Ascending aorta (tissue), 2 donors: ENCODE results near the gene KCNQ2. TPM values are rescaled to one million over a fixed set of nuclear protein-coding genes. Genes with fewer than 3 reads are reported as not detected.

Experiments used
- DNase-seq, 2 donors: peaks; one replicate each; pipeline ENCODE4 v3.0.0-alpha.2; 2019; ENCODE audit warnings: low spot score in 2 of 2
- H3K27ac ChIP-seq, 2 donors: fragments of 200-600 bp; sonication (generic); one replicate each; pipeline ENCODE4 v1.5.1; 2016 to 2017; ENCODE audit warnings: mild to moderate bottlenecking in 1 of 2
- H3K27me3 ChIP-seq: fragments of 200-600 bp; sonication (generic); one replicate; pipeline ENCODE4 v1.5.1; 2017
- H3K36me3 ChIP-seq, 2 donors: fragments of 200-600 bp; sonication (generic); one replicate each; pipeline ENCODE4 v1.5.1; 2016
- H3K4me1 ChIP-seq, 2 donors: fragments of 200-600 bp; sonication (generic); one replicate each; pipeline ENCODE4 v1.5.1; 2016 to 2017; ENCODE audit warnings: mild to moderate bottlenecking in 1 of 2
- H3K4me3 ChIP-seq, 2 donors: fragments of 200-600 bp; sonication (generic); one replicate each; pipeline ENCODE4 v1.5.1; 2016 to 2017; ENCODE audit warnings: mild to moderate bottlenecking in 1 of 2
- H3K9me3 ChIP-seq, 2 donors: fragments of 200-600 bp; sonication (generic); one replicate each; pipeline ENCODE4 v1.5.1; 2016
- CTCF ChIP-seq, 3 experiments: fragments of 200-600 bp in 2 of 3; fragments of 450-650 bp in 1 of 3; sonication (generic) in 2 of 3; IDR thresholded peaks; one replicate each; pipeline ENCODE4 v1.5.1; 2016 to 2019; ENCODE audit warnings: antibody characterized with exemption in 3 of 3, mild to moderate bottlenecking in 1 of 3, moderate library complexity in 1 of 3
- intact Hi-C: fragments of 100-400 bp; cut with DNase I; formaldehyde crosslinking; loops from one replicate; pipeline ENCODE4 v1.15.1; 2023
- total RNA-seq: library from RNA; depleted of rRNA; stranded (reverse); fragments of >200 nt; gene quantifications from one replicate; pipeline ENCODE4 v1.1.0, GENCODE V29; 2016

Gene KCNQ2
- total RNA-seq, 1 donor from 2014 or later: not detected

GRCh38 chr20:63356511-63356910, 115.9 kb downstream of the KCNQ2 start:
- no peak overlapping the region for H3K4me3 ChIP-seq
- intact Hi-C loops: no loop called here
- no peaks in the 10 kb centered on the region for H3K4me1 ChIP-seq
- H3K27me3 ChIP-seq: peaks cover 16% of the 10 kb centered on the region
- H3K36me3 ChIP-seq: no peaks in the 10 kb centered on the region
- H3K9me3 ChIP-seq: no peaks in the 10 kb centered on the region
- no peak for DNase-seq
- no peak for TF ChIP-seq CTCF (IDR thresholded peaks at IDR 0.05)
- H3K27ac ChIP-seq: no peak overlapping the region

GRCh38 chr20:63355781-63356295, 116.6 kb downstream of the KCNQ2 start:
- intact Hi-C loops: no loop called here
- H3K36me3 ChIP-seq: no peaks in the 10 kb centered on the region
- no peak for DNase-seq
- H3K27me3 ChIP-seq: peaks cover 14% of the 10 kb centered on the region
- no peaks in the 10 kb centered on the region for H3K9me3 ChIP-seq
- H3K4me1 ChIP-seq: no peaks in the 10 kb centered on the region
- H3K27ac ChIP-seq: no peak overlapping the region
- no peak for TF ChIP-seq CTCF (IDR thresholded peaks at IDR 0.05)
- no peak overlapping the region for H3K4me3 ChIP-seq

- H3K36me3 ChIP-seq: no peaks in the 10 kb centered on the region
- intact Hi-C loops: no loop called here
- no peak for TF ChIP-seq CTCF (IDR thresholded peaks at IDR 0.05)
- no peak for DNase-seq
- H3K9me3 ChIP-seq: no peaks in the 10 kb centered on the region
- H3K4me1 ChIP-seq: no peaks in the 10 kb centered on the region
- H3K27ac ChIP-seq: no peak overlapping the region
- H3K27me3 ChIP-seq: peaks cover 6% of the 10 kb centered on the region
- no peak overlapping the region for H3K4me3 ChIP-seq
Measured at GRCh38 chr20:63354636-63355350, 117.7 kb downstream of the KCNQ2 start.

- Histone ChIP-seq H3K4me1 (no peaks in the 10 kb centered on the region), H3K36me3 (no peaks in the 10 kb centered on the region), H3K27ac (no peak overlapping the region), H3K4me3 (no peak overlapping the region), H3K9me3 (no peaks in the 10 kb centered on the region), H3K27me3 (peaks cover 6% of the 10 kb centered on the region)
- no peak for DNase-seq
- no peak for TF ChIP-seq CTCF (IDR thresholded peaks at IDR 0.05)
- intact Hi-C loops: no loop called here
Measured at GRCh38 chr20:63352811-63353221, 119.6 kb downstream of the KCNQ2 start.

DNA sequence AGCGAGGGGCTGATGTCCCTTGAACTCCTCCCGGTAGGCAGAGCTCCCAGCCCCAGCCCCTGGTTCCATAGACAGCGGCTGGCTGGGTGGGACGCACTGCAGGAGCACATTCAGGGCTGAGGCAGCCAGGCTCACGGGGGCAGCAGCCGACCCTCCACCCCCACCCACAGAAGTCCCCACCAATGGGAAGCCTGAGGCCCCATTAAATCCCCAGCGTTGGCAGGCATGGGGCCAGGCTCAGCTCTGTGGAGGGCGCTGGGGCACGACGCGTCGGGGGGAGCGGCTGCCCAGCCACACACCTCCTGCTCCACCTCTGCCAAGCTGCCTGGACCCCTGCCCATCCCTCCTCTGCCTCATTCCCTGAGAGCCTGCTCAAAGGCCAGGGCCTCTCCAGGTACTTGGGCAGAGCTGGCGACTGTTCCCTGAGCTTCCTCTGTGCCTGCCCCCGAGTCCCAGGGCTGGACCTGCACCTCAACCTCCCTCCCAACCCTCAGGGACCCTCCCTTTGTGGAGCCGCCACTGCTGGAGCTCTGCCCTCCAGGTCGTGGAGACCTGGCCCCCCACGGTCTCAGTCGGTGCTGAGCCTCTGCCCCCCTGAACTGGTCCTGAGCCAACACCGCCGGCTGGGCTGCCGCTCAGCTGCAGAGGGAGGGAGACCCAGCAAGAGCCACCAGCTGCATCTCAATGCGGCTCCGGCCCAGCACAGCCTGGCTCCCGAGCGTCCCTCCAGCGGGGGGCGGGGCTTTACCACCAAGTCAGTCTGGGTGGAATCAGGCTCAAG, 120.5 kb downstream of the KCNQ2 start:
- no peaks in the 10 kb centered on the region for H3K4me1 ChIP-seq
- no peak for DNase-seq
- H3K36me3 ChIP-seq: no peaks in the 10 kb centered on the region
- TF ChIP-seq CTCF (IDR thresholded peaks at IDR 0.05): no peak
- no peaks in the 10 kb centered on the region for H3K9me3 ChIP-seq
- no peak overlapping the region for H3K27ac ChIP-seq
- H3K4me3 ChIP-seq: no peak overlapping the region
- H3K27me3 ChIP-seq: peaks cover 6% of the 10 kb centered on the region
- intact Hi-C loops: no loop called here
